K562 (cell line): ENCODE results near the gene UBA3. TPM values are rescaled to one million over a fixed set of nuclear protein-coding genes. Genes with fewer than 3 reads are reported as not detected.

Experiments used
- ATAC-seq: fragments of 200-7000 bp; cut with Tn5 transposase; 3 replicates; pipeline ENCODE4 v1.9.1; 2020; ENCODE audit warnings: moderate library complexity
- BruUV-seq: library from RNA; stranded (reverse); fragments of 400-500 nt; replicated peaks from 2 replicates; lab custom pipeline; 2021; lab: Mats Ljungman, UMichigan
- CTCF ChIA-PET: fragments of 300-600 bp; formaldehyde crosslinking; extraction: SDS; loops from one replicate; lab custom pipeline; 2021; ENCODE audit warnings: low intra/inter-chr PET ratio; lab: Yijun Ruan, JAX
- POLR2A ChIA-PET: fragments of 300-600, 350-650 bp; sonication (Branson Sonifier 250); formaldehyde crosslinking; extraction: SDS; loops from one replicate; lab custom pipeline; 2021; ENCODE audit warnings: antibody characterized with exemption, inconsistent platforms; lab: Yijun Ruan, JAX
- DNase-seq, 4 experiments: peaks; one replicate each; pipeline versions ENCODE4 v3.0.0 to v3.0.0-alpha.2; 2011 to 2018; ENCODE audit warnings: low spot score in 3 of 4, mixed read lengths in 3 of 4; ENCODE audit errors: extremely low read depth in 1 of 4
- FAIRE-seq: peaks from 2 replicates; lab custom pipeline; 2011; peaks lifted over from hg19 to GRCh38; lab: Jason Lieb, UNC
- H2AFZ ChIP-seq: 2 replicates; pipeline ENCODE4 v1.6.0; 2011; ENCODE audit warnings: low read depth, low read length, control low read depth, inconsistent platforms
- H3K27ac ChIP-seq: fragments of 200-600 bp; 3 replicates; pipeline ENCODE4 v1.8.0; 2011; ENCODE audit warnings: low read depth, mild to moderate bottlenecking, control low read depth, inconsistent platforms, low read length, moderate library complexity, mixed read lengths; ENCODE audit errors: extremely low read depth
- H3K27me3 ChIP-seq, 2 experiments: fragments of 300-600 bp in 1 of 2; 2 replicates in 1 of 2; 3 replicates in 1 of 2; pipeline versions ENCODE4 v1.6.0 to v1.8.0; 2011; ENCODE audit warnings: inconsistent platforms in 2 of 2, low read length in 2 of 2, mild to moderate bottlenecking in 1 of 2, mixed read lengths in 1 of 2, moderate library complexity in 1 of 2; ENCODE audit not compliant: control insufficient read depth in 2 of 2, insufficient read depth in 2 of 2
- H3K36me3 ChIP-seq: fragments of 300-600 bp; 3 replicates; pipeline ENCODE4 v1.8.0; 2011; ENCODE audit warnings: mild to moderate bottlenecking, low read length, inconsistent platforms; ENCODE audit not compliant: control insufficient read depth, insufficient read depth
- H3K4me1 ChIP-seq, 2 experiments: fragments of 200-600 bp in 1 of 2; replicated peaks in 1 of 2; 2 replicates in 1 of 2; 3 replicates in 1 of 2; pipeline versions ENCODE4 v1.5.1 to v1.8.0; 2011; ENCODE audit warnings: inconsistent platforms in 2 of 2, low read length in 2 of 2, mild to moderate bottlenecking in 1 of 2, mixed read lengths in 1 of 2, moderate library complexity in 1 of 2; ENCODE audit not compliant: control insufficient read depth in 2 of 2, insufficient read depth in 2 of 2
- H3K4me2 ChIP-seq: 2 replicates; pipeline ENCODE4 v1.6.1; 2011; ENCODE audit warnings: low read length, control low read depth, inconsistent platforms, mixed read lengths; ENCODE audit not compliant: insufficient read depth
- H3K4me3 ChIP-seq: fragments of 200-600 bp; sonication (generic), shearing (Covaris generic); 2 replicates; pipeline ENCODE4 v1.5.1; 2016; ENCODE audit warnings: control low read depth, inconsistent platforms
- H3K79me2 ChIP-seq: fragments of 200-600 bp; 3 replicates; pipeline ENCODE4 v1.8.0; 2011; ENCODE audit warnings: low read length, inconsistent platforms; ENCODE audit not compliant: control insufficient read depth, insufficient read depth
- H3K9ac ChIP-seq, 2 experiments: 2 replicates each; pipeline versions ENCODE4 v1.6.0 to v1.6.1; 2011; ENCODE audit warnings: low read depth in 2 of 2, low read length in 2 of 2, control low read depth in 1 of 2, inconsistent platforms in 1 of 2, mild to moderate bottlenecking in 1 of 2, mixed read lengths in 1 of 2; ENCODE audit not compliant: insufficient read depth in 1 of 2
- H3K9me1 ChIP-seq: one replicate; pipeline ENCODE4 v1.6.0; 2011; ENCODE audit warnings: inconsistent platforms, mild to moderate bottlenecking, low read length, moderate library complexity; ENCODE audit not compliant: control insufficient read depth, insufficient read depth
- H3K9me3 ChIP-seq: replicated peaks from 2 replicates; pipeline ENCODE4 v1.5.1; 2011; ENCODE audit warnings: low read depth, low read length, inconsistent platforms; ENCODE audit not compliant: control insufficient read depth, insufficient read depth
- H4K20me1 ChIP-seq: replicated peaks from 2 replicates; pipeline ENCODE4 v1.6.1; 2011; ENCODE audit warnings: low read length, inconsistent platforms, mixed read lengths; ENCODE audit not compliant: control insufficient read depth, insufficient read depth
- ATF6 ChIP-seq: sonication (generic); formaldehyde crosslinking; IDR thresholded peaks from 2 replicates; pipeline ENCODE4 v1.4.0; 2020; ENCODE audit warnings: mild to moderate bottlenecking, missing genetic modification reagents
- BCL6 ChIP-seq: fragments of 250-450 bp; sonication (Bioruptor Pico); IDR thresholded peaks from 2 replicates; pipeline ENCODE4 v1.4.0; 2020
- CEBPB ChIP-seq: fragments of 450-650 bp; IDR thresholded peaks from 2 replicates; pipeline ENCODE4 v1.6.1; 2016; ENCODE audit warnings: missing genetic modification characterization, missing compliant biosample characterization
- HDAC3 ChIP-seq: fragments of 450-650 bp; IDR thresholded peaks from 2 replicates; pipeline ENCODE4 v1.6.1; 2018; ENCODE audit warnings: borderline replicate concordance, mild to moderate bottlenecking, moderate library complexity; ENCODE audit not compliant: partially characterized antibody
- MGA ChIP-seq: fragments of 450-650 bp; IDR thresholded peaks from 2 replicates; pipeline ENCODE4 v1.6.1; 2016; ENCODE audit warnings: mild to moderate bottlenecking, moderate library complexity
- NFXL1 ChIP-seq: fragments of 450-650 bp; formaldehyde crosslinking; IDR thresholded peaks from 2 replicates; pipeline ENCODE4 v1.4.0; 2021; ENCODE audit warnings: mild to moderate bottlenecking
- POLR2H ChIP-seq: IDR thresholded peaks from 2 replicates; pipeline ENCODE4 v1.6.1; 2016; ENCODE audit warnings: missing genetic modification characterization, low read depth, mild to moderate bottlenecking, control low read depth, missing compliant biosample characterization, moderate library complexity
- YBX1 ChIP-seq: fragments of 450-650 bp; IDR thresholded peaks from 2 replicates; pipeline ENCODE4 v1.7.1; 2016; ENCODE audit warnings: mild to moderate bottlenecking
- ZBED1 ChIP-seq: IDR thresholded peaks from 2 replicates; pipeline ENCODE4 v1.6.1; 2014
- WGBS: fragments of 100-300 bp; shearing (Covaris generic); methylation state at CpG from one replicate; pipeline ENCODE4 v1.1.6; 2016; ENCODE audit warnings: low coverage, mixed read lengths; ENCODE audit not compliant: insufficient coverage; ENCODE audit errors: missing lambda C conversion rate; 5-methylcytosine and 5-hydroxymethylcytosine counted together
- in situ Hi-C: fragments of 300-500 bp; cut with MboI; formaldehyde crosslinking; loops from 4 replicates; pipeline ENCODE4 v1.15.0; 2018; ENCODE audit warnings: inconsistent platforms, mixed read lengths
- intact Hi-C: fragments of 100-400 bp; cut with micrococcal nuclease; formaldehyde crosslinking; loops from 2 replicates; pipeline ENCODE4 v1.14.2; 2022
- polyA plus RNA-seq, 8 experiments: library from polyadenylated mRNA; depleted of rRNA in 4 of 8; stranded (reverse) in 5 of 8; unstranded in 3 of 8; fragments of >200 nt; fragmentation: Nextera tagmentation in 2 of 8; fragmentation: Illumina TruSeq in 1 of 8; extraction: Ambion mirVana in 2 of 8; extraction: Trizol in 1 of 8; gene quantifications; 2 replicates each; pipeline versions ENCODE4 v1.2.1 to v1.2.3, GENCODE V29; 2011 to 2014; ENCODE audit warnings: inconsistent platforms in 1 of 8, missing spikeins in 1 of 8
- total RNA-seq, 7 experiments: library from RNA; depleted of rRNA in 6 of 7; stranded (reverse); fragments of >200 nt in 6 of 7; fragmentation: Illumina TruSeq in 2 of 7; extraction: Trizol in 2 of 7; gene quantifications; 2 replicates each; pipeline versions ENCODE4 v1.2.1 to v1.2.3, GENCODE V29; 2011 to 2021; ENCODE audit warnings: low replicate concordance in 1 of 7

UBA3 gene
- total and polyA plus RNA-seq, 9 of the 15 experiments (the other 6 are each of a cell fraction or from before 2014, with no cell fraction given) = 23.2 to 80.0 (median 38.6) TPM

- CTCF ChIA-PET = no interaction called here
- TF ChIP-seq BCL6 (CRISPR knock-in tag) (no peak), HDAC3 (no peak), ATF6 (CRISPR knock-in tag) (no peak), ZBED1 (no peak), CEBPB (tag) (no peak), YBX1 (no peak), POLR2H (tag) (no peak), NFXL1 (CRISPR knock-in tag) (no peak), MGA (0 out of 2 replicates have a peak, but pooled peaks have one; percentile 10)
These were observed 66.1 kb downstream of the UBA3 start for GRCh38 chr3:69014022-69014580.

More at GRCh38 chr3:69014022-69014580, 66.1 kb downstream of the UBA3 start:
- WGBS = 3% methylated on average over 11 of the region's 11 CpGs
- DNase-seq (no peak), FAIRE-seq (peak; percentile 51), ATAC-seq (no peak)
- Histone ChIP-seq H3K27ac (peak overlapping the region; percentile 84), H3K27me3 (no peaks in the 10 kb centered on the region), H3K36me3 (peaks cover 26% of the 10 kb centered on the region; the same call in 2 of the 3 replicates), H3K4me1 (peaks cover 11 to 17% of the 10 kb centered on the region in 2 experiments), H4K20me1 (no peaks in the 10 kb centered on the region), H3K9me1 (no peaks in the 10 kb centered on the region), H3K9ac (peak overlapping the region; percentile 86 to 94), H3K4me2 (peak overlapping the region; percentile 83), H2AFZ (peak overlapping the region; percentile 94), H3K79me2 (peaks cover 18% of the 10 kb centered on the region), H3K4me3 (peak overlapping the region; percentile 79), H3K9me3 (no peaks in the 10 kb centered on the region)
- in situ Hi-C loops = no loop called here
- no TSS peak for BruUV-seq
- POLR2A ChIA-PET = interaction anchor here (0.6 kb wide), 1 partner anchor 582 kb away, joined by 3 read pairs; no protein-coding TSS in a partner anchor
- intact Hi-C loops = no loop called here
